ENCODE results near the gene RPL11.

RPL11 gene

GRCh38 chr1:23664837-23665795, 26.5 kb upstream of the RPL11 start:
- ATAC-seq = peak; percentile 74
- TF ChIP-seq SNAI2 (CRISPR knock-in tag; IDR thresholded peaks at IDR 0.05) = no peak
- TF ChIP-seq PATZ1 (CRISPR knock-in tag; IDR thresholded peaks at IDR 0.05; ENCODE audit: borderline replicate concordance) = no peak
- no peak for TF ChIP-seq OSR1 (CRISPR knock-in tag; IDR thresholded peaks at IDR 0.05)

GRCh38 chr1:23667411-23667810, 24.2 kb upstream of the RPL11 start:
- TF ChIP-seq OSR1 (CRISPR knock-in tag; IDR thresholded peaks at IDR 0.05) = no peak
- no peak for TF ChIP-seq POU6F1 (CRISPR knock-in tag; IDR thresholded peaks at IDR 0.05; ENCODE audit: borderline replicate concordance, low read depth)
- no peak for TF ChIP-seq ZFP30 (CRISPR knock-in tag; IDR thresholded peaks at IDR 0.05)
- no peak for TF ChIP-seq ESRRG (CRISPR knock-in tag; IDR thresholded peaks at IDR 0.05)
- TF ChIP-seq CSRNP3 (CRISPR knock-in tag; IDR thresholded peaks at IDR 0.05) = no peak
- no peak for TF ChIP-seq GLIS3 (CRISPR knock-in tag; IDR thresholded peaks at IDR 0.05)
- TF ChIP-seq ZNF70 (CRISPR knock-in tag; IDR thresholded peaks at IDR 0.05) = no peak
- no peak for TF ChIP-seq ZC3H10 (CRISPR knock-in tag; IDR thresholded peaks at IDR 0.05)
- TF ChIP-seq ZFP3 (CRISPR knock-in tag; IDR thresholded peaks at IDR 0.05) = no peak
- TF ChIP-seq ZNF565 (CRISPR knock-in tag; conservative IDR thresholded peaks at IDR 0.05; ENCODE audit: low read depth) = no peak
- TF ChIP-seq PATZ1 (CRISPR knock-in tag; IDR thresholded peaks at IDR 0.05; ENCODE audit: borderline replicate concordance) = no peak
- TF ChIP-seq CREB5 (CRISPR knock-in tag; IDR thresholded peaks at IDR 0.05; ENCODE audit: low read depth) = no peak
- no peak for TF ChIP-seq TSHZ2 (CRISPR knock-in tag; IDR thresholded peaks at IDR 0.05)
- TF ChIP-seq SNAI2 (CRISPR knock-in tag; IDR thresholded peaks at IDR 0.05) = no peak
- TF ChIP-seq ISL1 (CRISPR knock-in tag; IDR thresholded peaks at IDR 0.05) = no peak
- TF ChIP-seq PPARA (CRISPR knock-in tag; IDR thresholded peaks at IDR 0.05; ENCODE audit: borderline replicate concordance) = no peak
- TF ChIP-seq BACH2 (CRISPR knock-in tag; IDR thresholded peaks at IDR 0.05; ENCODE audit: borderline replicate concordance) = no peak
- TF ChIP-seq RARB (CRISPR knock-in tag; IDR thresholded peaks at IDR 0.05) = no peak
- no peak for ATAC-seq
